Tibial nerve (tissue), 4 donors: Measurements from ENCODE around the gene ZNF385B. TPM values are rescaled to one million over a fixed set of nuclear protein-coding genes. Genes with fewer than 3 reads are reported as not detected.

Experiments
- DNase-seq, 2 donors: peaks; one replicate each; pipeline ENCODE4 v3.0.0-alpha.2; 2019; ENCODE audit warnings: low spot score in 2 of 2
- H3K27ac ChIP-seq, 4 donors: fragments of 200-600 bp; sonication (generic) in 3 of 4; one replicate each; pipeline ENCODE4 v1.5.1; 2017 to 2019; ENCODE audit warnings: mild to moderate bottlenecking in 1 of 4
- H3K27me3 ChIP-seq, 2 donors: fragments of 200-600 bp; sonication (generic) in 1 of 2; one replicate each; pipeline versions ENCODE4 v1.5.1 to v1.6.0; 2017 to 2019
- H3K36me3 ChIP-seq, 3 donors: fragments of 200-600 bp; sonication (generic); one replicate each; pipeline ENCODE4 v1.5.1; 2018 to 2019
- H3K4me1 ChIP-seq, 4 donors: fragments of 200-600 bp; sonication (generic) in 3 of 4; one replicate each; pipeline ENCODE4 v1.5.1; 2017 to 2019
- H3K4me3 ChIP-seq, 4 donors: fragments of 200-600 bp; sonication (generic) in 3 of 4; one replicate each; pipeline ENCODE4 v1.5.1; 2017 to 2019; ENCODE audit warnings: mild to moderate bottlenecking in 1 of 4, moderate library complexity in 1 of 4
- H3K9me3 ChIP-seq, 4 donors: fragments of 200-600 bp; sonication (generic) in 3 of 4; one replicate each; pipeline ENCODE4 v1.5.1; 2017 to 2019
- CTCF ChIP-seq, 5 experiments: fragments of 200-600 bp in 3 of 5; fragments of 450-650 bp in 2 of 5; sonication (generic) in 3 of 5; IDR thresholded peaks; one replicate each; pipeline ENCODE4 v1.5.1; 2016 to 2019; ENCODE audit warnings: antibody characterized with exemption in 5 of 5, mild to moderate bottlenecking in 3 of 5, moderate library complexity in 2 of 5
- EP300 ChIP-seq, 2 donors: sonication (generic); formaldehyde crosslinking; IDR thresholded peaks; one replicate each; pipeline ENCODE4 v1.6.1; 2017; ENCODE audit warnings: antibody characterized with exemption in 2 of 2, mild to moderate bottlenecking in 1 of 2
- POLR2A ChIP-seq, 2 donors: fragments of 450-650 bp; IDR thresholded peaks; one replicate each; pipeline ENCODE4 v1.6.1; 2017; ENCODE audit warnings: antibody characterized with exemption in 2 of 2, mild to moderate bottlenecking in 2 of 2, moderate library complexity in 2 of 2
- WGBS, 2 donors: methylation state at CpG; one replicate each; pipeline ENCODE4 v1.1.5; 2018; 5-methylcytosine and 5-hydroxymethylcytosine counted together
- total RNA-seq, 4 donors: library from RNA; depleted of rRNA; stranded (reverse); fragments of >200 nt; gene quantifications; one replicate each; pipeline ENCODE4 v1.1.0, GENCODE V29; 2016

The ZNF385B gene
- total RNA-seq, 4 donors from 2014 or later = 1.2 to 3.9 (median 2.6) TPM

- no peaks in the 10 kb centered on the region for H3K27me3 ChIP-seq
- no peaks in the 10 kb centered on the region for H3K4me1 ChIP-seq
- H3K27ac ChIP-seq = no peak overlapping the region
- no peaks in the 10 kb centered on the region for H3K9me3 ChIP-seq
- DNase-seq = no peak
- WGBS, 2 donors = 78 to 85% methylated on average over 8 of the region's 8 CpGs
- no peak overlapping the region for H3K4me3 ChIP-seq
- TF ChIP-seq POLR2A (IDR thresholded peaks at IDR 0.05) (no peak), CTCF (IDR thresholded peaks at IDR 0.05) (no peak), EP300 (IDR thresholded peaks at IDR 0.05) (no peak)
- no peaks in the 10 kb centered on the region for H3K36me3 ChIP-seq
These were observed 42.9 kb downstream of the ZNF385B start for GRCh38 chr2:179818546-179818945.

- WGBS, 2 donors = 18 to 35% methylated on average over 1 of the region's 1 CpG
- H3K4me1 ChIP-seq = no peaks in the 10 kb centered on the region
- no peaks in the 10 kb centered on the region for H3K27me3 ChIP-seq
- no peaks in the 10 kb centered on the region for H3K36me3 ChIP-seq
- no peak for DNase-seq
- no peak overlapping the region for H3K4me3 ChIP-seq
- no peak overlapping the region for H3K27ac ChIP-seq
- TF ChIP-seq CTCF (IDR thresholded peaks at IDR 0.05) (no peak), EP300 (IDR thresholded peaks at IDR 0.05) (no peak), POLR2A (IDR thresholded peaks at IDR 0.05) (no peak)
- no peaks in the 10 kb centered on the region for H3K9me3 ChIP-seq
These were observed 44.1 kb downstream of the ZNF385B start for GRCh38 chr2:179817181-179817841.

DNA sequence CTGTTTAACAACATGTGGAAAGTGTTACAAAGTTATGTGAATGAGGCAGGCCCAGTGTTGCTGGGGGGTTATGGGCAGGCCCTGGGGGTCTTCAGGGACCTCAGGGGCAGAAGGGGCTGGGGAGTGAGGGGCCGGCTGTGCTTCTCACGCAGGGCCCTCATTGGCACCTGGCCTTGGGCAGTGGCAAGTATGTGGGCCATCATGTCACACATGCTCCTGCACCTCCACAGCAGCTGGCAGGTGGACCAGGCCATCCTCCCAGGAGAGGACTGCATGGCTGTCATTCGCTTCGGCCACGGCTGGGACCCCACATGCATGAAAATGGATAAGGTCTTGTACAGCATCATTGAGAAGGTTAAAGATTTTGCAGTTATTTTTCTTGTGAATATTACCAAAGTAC, 47.4 kb downstream of the ZNF385B start:
- WGBS, 2 donors = 81 to 86% methylated on average over 5 of the region's 5 CpGs
- H3K9me3 ChIP-seq = peaks cover 0 to 7% (median 0%) of the 10 kb centered on the region in 4 donors
- TF ChIP-seq POLR2A (IDR thresholded peaks at IDR 0.05) (no peak), EP300 (IDR thresholded peaks at IDR 0.05) (no peak), CTCF (IDR thresholded peaks at IDR 0.05) (no peak)

DNA sequence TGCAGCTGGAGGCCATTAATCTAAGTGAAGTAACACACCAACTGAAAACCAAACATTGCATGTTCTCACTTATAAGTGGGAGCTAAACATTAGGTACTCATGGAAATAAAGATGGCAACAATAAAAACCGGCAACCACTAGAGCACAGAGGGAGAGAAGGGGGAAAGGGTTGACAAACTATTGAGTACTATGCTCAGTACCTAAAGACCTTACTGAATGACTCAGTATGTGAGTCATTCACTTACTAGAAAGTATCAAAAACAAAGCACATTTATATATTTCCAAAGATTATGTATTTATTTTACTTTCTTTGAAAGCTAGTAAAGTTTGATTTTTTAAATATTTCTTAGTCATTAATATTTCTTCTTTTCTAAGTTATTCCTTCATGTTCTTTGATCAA, 48.9 kb downstream of the ZNF385B start:
- Histone ChIP-seq H3K27me3 (no peaks in the 10 kb centered on the region), H3K9me3 (peaks cover 0 to 7% (median 0%) of the 10 kb centered on the region in 4 donors), H3K27ac (no peak overlapping the region), H3K4me3 (no peak overlapping the region), H3K36me3 (no peaks in the 10 kb centered on the region), H3K4me1 (no peaks in the 10 kb centered on the region)
- TF ChIP-seq CTCF (IDR thresholded peaks at IDR 0.05) = no peak
- TF ChIP-seq EP300 (IDR thresholded peaks at IDR 0.05) = no peak
- no peak for TF ChIP-seq POLR2A (IDR thresholded peaks at IDR 0.05)
- DNase-seq = no peak
- WGBS, 2 donors = 88% methylated on average over 1 of the region's 1 CpG

More for the DNA sequence above, 47.4 kb downstream of the ZNF385B start:
- H3K27ac ChIP-seq = no peak overlapping the region
- no peaks in the 10 kb centered on the region for H3K4me1 ChIP-seq
- no peak overlapping the region for H3K4me3 ChIP-seq
- DNase-seq = no peak
- H3K27me3 ChIP-seq = no peaks in the 10 kb centered on the region
- no peaks in the 10 kb centered on the region for H3K36me3 ChIP-seq

DNA sequence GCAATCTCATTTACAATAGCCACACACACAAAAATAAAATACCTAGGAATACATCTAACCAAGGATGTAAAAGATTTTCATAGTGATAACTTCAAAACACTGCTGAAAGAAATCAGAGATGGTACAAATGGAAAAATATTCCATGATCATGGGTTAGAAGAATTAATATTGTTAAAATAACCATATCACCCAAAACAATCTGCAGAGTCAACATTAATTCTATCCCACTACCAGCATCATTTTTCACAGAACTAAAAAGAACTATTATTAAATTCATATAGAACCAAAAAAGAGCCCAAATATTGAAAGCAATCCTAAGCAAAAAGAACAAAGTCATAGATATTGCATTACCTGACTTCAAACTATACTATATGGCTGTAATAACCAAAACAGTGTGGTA, 50.4 kb downstream of the ZNF385B start:
- H3K27me3 ChIP-seq = no peaks in the 10 kb centered on the region
- no peak overlapping the region for H3K4me3 ChIP-seq
- peaks cover 0 to 7% (median 0%) of the 10 kb centered on the region in 4 donors for H3K9me3 ChIP-seq
- no peaks in the 10 kb centered on the region for H3K36me3 ChIP-seq
- no peaks in the 10 kb centered on the region for H3K4me1 ChIP-seq
- TF ChIP-seq POLR2A (IDR thresholded peaks at IDR 0.05) (no peak), CTCF (IDR thresholded peaks at IDR 0.05) (no peak), EP300 (IDR thresholded peaks at IDR 0.05) (no peak)
- no peak for DNase-seq
- no peak overlapping the region for H3K27ac ChIP-seq
